H1 (cell line): ENCODE data around the gene TXN2. TPM values are rescaled to one million over a fixed set of nuclear protein-coding genes. Genes with fewer than 3 reads are reported as not detected.

Source experiments
- CHD2 ChIP-seq: IDR thresholded peaks from 2 replicates; pipeline ENCODE4 v1.6.1; 2012; ENCODE audit warnings: low read length, improper control_type of control experiment
- NANOG ChIP-seq: IDR thresholded peaks from 2 replicates; pipeline ENCODE4 v1.6.1; 2011; ENCODE audit warnings: low read length, low read depth, mild to moderate bottlenecking, inconsistent platforms; ENCODE audit not compliant: insufficient read depth, poor library complexity, severe bottlenecking
- SP1 ChIP-seq: IDR thresholded peaks from 2 replicates; pipeline ENCODE4 v1.6.1; 2011; ENCODE audit warnings: low read depth, low read length
- TCF12 ChIP-seq: IDR thresholded peaks from 2 replicates; pipeline ENCODE4 v1.6.1; 2011; ENCODE audit warnings: low read depth, mild to moderate bottlenecking, low read length
- polyA plus RNA-seq, 7 experiments: library from polyadenylated mRNA; depleted of rRNA in 3 of 7; stranded (reverse) in 5 of 7; unstranded in 2 of 7; fragments of >200 nt in 5 of 7; fragments of 200-250 nt in 2 of 7; gene quantifications; 1 replicate in 5 of 7; 2 replicates in 1 of 7; 4 replicates in 1 of 7; pipeline versions ENCODE4 v1.2.1 to v1.2.3, GENCODE V29; 2011 to 2013; ENCODE audit warnings: missing spikeins in 2 of 7, mixed read lengths in 2 of 7
- total RNA-seq: library from RNA; stranded (reverse); fragmentation: NEBNext Ultra II Directional; extraction: Animal tissue kit (Norgen Biotek cat#: 25700); gene quantifications from 2 replicates; pipeline ENCODE4 v1.2.1, GENCODE V29; 2021
- TF ChIP-seq, protein P1 (sequence below): IDR thresholded peaks from 2 replicates; pipeline ENCODE4 v1.6.1; 2012; ENCODE audit warnings: low read length, inconsistent platforms

TXN2 gene
- total and polyA plus RNA-seq, 2 of the 8 experiments (the other 6 are each of a cell fraction or from before 2014, with no cell fraction given) = 47.5 to 116 TPM

DNA sequence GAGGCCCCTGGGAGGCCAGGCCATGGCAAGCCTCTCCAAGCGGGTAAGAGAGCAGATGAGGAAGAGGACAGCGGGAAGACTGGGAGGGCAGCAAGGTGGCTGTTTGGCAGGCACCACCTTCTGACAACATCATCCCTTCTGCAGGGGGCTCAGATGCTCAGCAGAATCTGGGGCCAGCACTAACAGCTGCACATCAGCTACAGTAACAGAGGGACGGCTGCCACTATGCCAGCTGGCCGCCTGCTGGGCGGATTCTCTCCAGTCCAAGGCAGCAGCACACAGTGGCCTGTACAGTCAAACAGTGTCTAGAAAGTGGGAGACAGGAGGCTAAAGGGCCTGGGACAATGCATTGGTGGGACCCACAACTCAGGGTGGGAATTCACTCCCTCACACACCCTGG lies 10.7 kb upstream of the TXN2 start (continued):
- TF ChIP-seq NANOG (no peak), CHD2 (no peak), SP1 (no peak), TCF12 (no peak)
- TF ChIP-seq, protein P1, sequence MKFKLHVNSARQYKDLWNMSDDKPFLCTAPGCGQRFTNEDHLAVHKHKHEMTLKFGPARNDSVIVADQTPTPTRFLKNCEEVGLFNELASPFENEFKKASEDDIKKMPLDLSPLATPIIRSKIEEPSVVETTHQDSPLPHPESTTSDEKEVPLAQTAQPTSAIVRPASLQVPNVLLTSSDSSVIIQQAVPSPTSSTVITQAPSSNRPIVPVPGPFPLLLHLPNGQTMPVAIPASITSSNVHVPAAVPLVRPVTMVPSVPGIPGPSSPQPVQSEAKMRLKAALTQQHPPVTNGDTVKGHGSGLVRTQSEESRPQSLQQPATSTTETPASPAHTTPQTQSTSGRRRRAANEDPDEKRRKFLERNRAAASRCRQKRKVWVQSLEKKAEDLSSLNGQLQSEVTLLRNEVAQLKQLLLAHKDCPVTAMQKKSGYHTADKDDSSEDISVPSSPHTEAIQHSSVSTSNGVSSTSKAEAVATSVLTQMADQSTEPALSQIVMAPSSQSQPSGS = no peak
- TF ChIP-seq, all 59 proteins: peak for 0
